Stimulated activated CD4-positive, alpha-beta T cell treated with anti-CD3 and anti-CD28 coated beads, Interleukin-12 subunit alpha, Interleukin-12 subunit beta, amount 100 ng/mL, for 24 hours (primary cell): Measurements from ENCODE around the gene PCDHGA7.
"Not testable (repeated sequence)": the region's sequence is repeated elsewhere in the genome, so short reads cannot be mapped to it uniquely, and the experiment has no call there.

Source experiments
- DNase-seq, 2 experiments: peaks; one replicate each; pipeline ENCODE4 v3.0.0-alpha.2; 2020; ENCODE audit warnings: low read depth in 2 of 2

Gene PCDHGA7

GRCh38 chr5:141398608-141399007, 16.1 kb downstream of the PCDHGA7 start:
- DNase-seq = no peak

GRCh38 chr5:141399555-141400258, 17.2 kb downstream of the PCDHGA7 start:
- no peak for DNase-seq

- DNase-seq = no peak
Measured at GRCh38 chr5:141402553-141403243, 20.2 kb downstream of the PCDHGA7 start, which contains the start of gene PCDHGA9. Gene PCDHGA9, plus strand, starts transcription at chr5:141402778. Its CDS starts 175 bp downstream, at chr5:141402953.

- no peak for DNase-seq
Measured at GRCh38 chr5:141403387-141403786, 20.8 kb downstream of the PCDHGA7 start.

GRCh38 chr5:141407790-141408505, 25.4 kb downstream of the PCDHGA7 start, which contains the start of gene PCDHGB6:
Gene PCDHGB6, plus strand, starts transcription at chr5:141408021. Its CDS starts 182 bp downstream, at chr5:141408203.
- peak in 1 of 2 experiments; percentile 33 for DNase-seq

GRCh38 chr5:141409598-141410306, 27.2 kb downstream of the PCDHGA7 start:
- DNase-seq = no peak

GRCh38 chr5:141411575-141411974, 29.0 kb downstream of the PCDHGA7 start:
- DNase-seq = no peak

- DNase-seq = peak in 1 of 2 experiments; percentile 50
Measured at GRCh38 chr5:141412854-141413539, 30.5 kb downstream of the PCDHGA7 start, which contains the start of gene PCDHGA10. Gene PCDHGA10, plus strand, starts transcription at chr5:141412987. Its CDS starts 189 bp downstream, at chr5:141413176.

- DNase-seq = no peak
Measured at GRCh38 chr5:141413540-141414069, 31.1 kb downstream of the PCDHGA7 start.

- DNase-seq = not testable (repeated sequence)
Measured at GRCh38 chr5:141414548-141415274, 32.2 kb downstream of the PCDHGA7 start.

- DNase-seq = not testable (repeated sequence)
Measured at GRCh38 chr5:141415275-141415618, 32.7 kb downstream of the PCDHGA7 start.

GRCh38 chr5:141417494-141418172, 35.1 kb downstream of the PCDHGA7 start, which contains the start of gene PCDHGB7:
Gene PCDHGB7, plus strand, starts transcription at chr5:141417677. Its CDS starts 183 bp downstream, at chr5:141417860.
- peak in 1 of 2 experiments; percentile 54 for DNase-seq

- no peak for DNase-seq
Measured at GRCh38 chr5:141419074-141419880, 36.7 kb downstream of the PCDHGA7 start.

- DNase-seq = peak in 1 of 2 experiments; percentile 50
Measured at GRCh38 chr5:141420855-141421488, 38.4 kb downstream of the PCDHGA7 start, which contains the start of gene PCDHGA11. Gene PCDHGA11, plus strand, starts transcription at chr5:141421051. Its CDS starts 177 bp downstream, at chr5:141421228.

- no peak for DNase-seq
Measured at GRCh38 chr5:141421489-141421855, 38.9 kb downstream of the PCDHGA7 start.

GRCh38 chr5:141422742-141423291, 40.3 kb downstream of the PCDHGA7 start:
- DNase-seq = no peak

GRCh38 chr5:141427783-141428426, 45.4 kb downstream of the PCDHGA7 start:
- DNase-seq = no peak
